Mucosa of rectum (tissue), 2 donors: ENCODE measurements around the gene CORO2B.

ENCODE experiments used
- H3K27ac ChIP-seq, 2 donors: one replicate each; pipeline ENCODE4 v1.7.0; 2013; ENCODE audit warnings: inconsistent platforms in 2 of 2, low read depth in 2 of 2, low read length in 2 of 2
- H3K27me3 ChIP-seq, 2 donors: one replicate each; pipeline ENCODE4 v1.7.0; 2013; ENCODE audit warnings: low read length in 2 of 2; ENCODE audit not compliant: control insufficient read depth in 2 of 2, insufficient read depth in 2 of 2
- H3K36me3 ChIP-seq, 2 donors: one replicate each; pipeline ENCODE4 v1.7.0; 2013; ENCODE audit warnings: low read length in 2 of 2; ENCODE audit not compliant: control insufficient read depth in 2 of 2, insufficient read depth in 2 of 2
- H3K4me1 ChIP-seq, 2 donors: one replicate each; pipeline ENCODE4 v1.7.0; 2013; ENCODE audit warnings: low read length in 2 of 2, mild to moderate bottlenecking in 1 of 2; ENCODE audit not compliant: control insufficient read depth in 2 of 2, insufficient read depth in 2 of 2
- H3K4me3 ChIP-seq, 2 donors: one replicate each; pipeline ENCODE4 v1.7.0; 2013; ENCODE audit warnings: low read length in 2 of 2
- H3K9ac ChIP-seq, 2 donors: one replicate each; pipeline ENCODE4 v1.7.0; 2013; ENCODE audit warnings: low read length in 2 of 2, low read depth in 1 of 2, mild to moderate bottlenecking in 1 of 2
- H3K9me3 ChIP-seq, 2 donors: one replicate each; pipeline ENCODE4 v1.7.0; 2013; ENCODE audit warnings: low read length in 2 of 2; ENCODE audit not compliant: control insufficient read depth in 2 of 2
- donor health status: healthy.
- donor health status: Normal muscosa, but diverticular disease.

CORO2B gene

GRCh38 chr15:68589783-68590710, 11.3 kb downstream of the CORO2B start:
- H3K9ac ChIP-seq: no peak overlapping the region
- peaks cover 0 to 6% of the 10 kb centered on the region in 2 donors for H3K27me3 ChIP-seq
- H3K4me1 ChIP-seq: no peaks in the 10 kb centered on the region
- H3K4me3 ChIP-seq: no peak overlapping the region
- H3K27ac ChIP-seq: no peak overlapping the region
- no peaks in the 10 kb centered on the region for H3K9me3 ChIP-seq
- no peaks in the 10 kb centered on the region for H3K36me3 ChIP-seq

GRCh38 chr15:68590721-68591389, 12.1 kb downstream of the CORO2B start:
- Histone ChIP-seq H3K27ac (no peak overlapping the region), H3K9me3 (no peaks in the 10 kb centered on the region), H3K9ac (no peak overlapping the region), H3K36me3 (no peaks in the 10 kb centered on the region), H3K4me1 (no peaks in the 10 kb centered on the region), H3K27me3 (peaks cover 0 to 6% of the 10 kb centered on the region in 2 donors), H3K4me3 (no peak overlapping the region)

- H3K36me3 ChIP-seq: no peaks in the 10 kb centered on the region
- H3K27ac ChIP-seq: no peak overlapping the region
- H3K9me3 ChIP-seq: no peaks in the 10 kb centered on the region
- no peak overlapping the region for H3K9ac ChIP-seq
- H3K4me3 ChIP-seq: no peak overlapping the region
- H3K27me3 ChIP-seq: peaks cover 0 to 6% of the 10 kb centered on the region in 2 donors
- no peaks in the 10 kb centered on the region for H3K4me1 ChIP-seq
Observed at GRCh38 chr15:68592054-68592453, 13.3 kb downstream of the CORO2B start.

- no peak overlapping the region for H3K9ac ChIP-seq
- no peaks in the 10 kb centered on the region for H3K4me1 ChIP-seq
- H3K4me3 ChIP-seq: no peak overlapping the region
- H3K27me3 ChIP-seq: peaks cover 0 to 6% of the 10 kb centered on the region in 2 donors
- no peaks in the 10 kb centered on the region for H3K9me3 ChIP-seq
- H3K36me3 ChIP-seq: no peaks in the 10 kb centered on the region
- H3K27ac ChIP-seq: no peak overlapping the region
Observed at GRCh38 chr15:68592544-68592943, 13.8 kb downstream of the CORO2B start.

GRCh38 chr15:68593341-68593740, 14.5 kb downstream of the CORO2B start:
- no peak overlapping the region for H3K9ac ChIP-seq
- H3K9me3 ChIP-seq: no peaks in the 10 kb centered on the region
- no peaks in the 10 kb centered on the region for H3K36me3 ChIP-seq
- H3K27me3 ChIP-seq: peaks cover 0 to 6% of the 10 kb centered on the region in 2 donors
- H3K27ac ChIP-seq: no peak overlapping the region
- no peak overlapping the region for H3K4me3 ChIP-seq
- H3K4me1 ChIP-seq: no peaks in the 10 kb centered on the region

GRCh38 chr15:68593828-68594532, 15.2 kb downstream of the CORO2B start:
- Histone ChIP-seq H3K9ac (no peak overlapping the region), H3K4me1 (no peaks in the 10 kb centered on the region), H3K9me3 (no peaks in the 10 kb centered on the region), H3K36me3 (no peaks in the 10 kb centered on the region), H3K27me3 (peaks cover 0 to 6% of the 10 kb centered on the region in 2 donors), H3K27ac (no peak overlapping the region), H3K4me3 (no peak overlapping the region)

GRCh38 chr15:68594533-68595259, 15.9 kb downstream of the CORO2B start:
- Histone ChIP-seq H3K9ac (no peak overlapping the region), H3K9me3 (no peaks in the 10 kb centered on the region), H3K36me3 (no peaks in the 10 kb centered on the region), H3K27me3 (peaks cover 0 to 6% of the 10 kb centered on the region in 2 donors), H3K4me1 (no peaks in the 10 kb centered on the region), H3K27ac (no peak overlapping the region), H3K4me3 (no peak overlapping the region)

- H3K9me3 ChIP-seq: no peaks in the 10 kb centered on the region
- peaks cover 0 to 6% of the 10 kb centered on the region in 2 donors for H3K27me3 ChIP-seq
- no peak overlapping the region for H3K27ac ChIP-seq
- no peak overlapping the region for H3K9ac ChIP-seq
- no peak overlapping the region for H3K4me3 ChIP-seq
- no peaks in the 10 kb centered on the region for H3K36me3 ChIP-seq
- H3K4me1 ChIP-seq: no peaks in the 10 kb centered on the region
Observed at GRCh38 chr15:68595260-68595564, 16.4 kb downstream of the CORO2B start.

GRCh38 chr15:68595761-68596160, 17.0 kb downstream of the CORO2B start:
- no peaks in the 10 kb centered on the region for H3K4me1 ChIP-seq
- H3K4me3 ChIP-seq: no peak overlapping the region
- H3K9me3 ChIP-seq: no peaks in the 10 kb centered on the region
- peaks cover 0 to 6% of the 10 kb centered on the region in 2 donors for H3K27me3 ChIP-seq
- no peak overlapping the region for H3K9ac ChIP-seq
- H3K36me3 ChIP-seq: no peaks in the 10 kb centered on the region
- no peak overlapping the region for H3K27ac ChIP-seq
